ENCODE data around the gene SLC30A3.

DNA sequence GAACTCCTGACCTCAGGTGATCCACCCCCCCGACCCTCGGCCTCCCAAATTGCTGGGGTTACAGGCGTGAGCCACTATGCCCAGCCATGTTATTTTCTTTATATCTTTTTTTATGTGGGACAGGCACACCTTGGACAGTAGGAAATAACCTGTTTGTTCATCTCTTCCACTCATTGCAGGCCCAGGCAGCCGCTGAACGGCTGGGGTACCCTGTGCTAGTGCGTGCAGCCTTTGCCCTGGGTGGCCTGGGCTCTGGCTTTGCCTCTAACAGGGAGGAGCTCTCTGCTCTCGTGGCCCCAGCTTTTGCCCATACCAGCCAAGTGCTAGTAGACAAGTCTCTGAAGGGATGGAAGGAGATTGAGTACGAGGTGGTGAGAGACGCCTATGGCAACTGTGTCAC lies 37.3 kb downstream of the SLC30A3 start:
- TF ChIP-seq, protein P1, sequence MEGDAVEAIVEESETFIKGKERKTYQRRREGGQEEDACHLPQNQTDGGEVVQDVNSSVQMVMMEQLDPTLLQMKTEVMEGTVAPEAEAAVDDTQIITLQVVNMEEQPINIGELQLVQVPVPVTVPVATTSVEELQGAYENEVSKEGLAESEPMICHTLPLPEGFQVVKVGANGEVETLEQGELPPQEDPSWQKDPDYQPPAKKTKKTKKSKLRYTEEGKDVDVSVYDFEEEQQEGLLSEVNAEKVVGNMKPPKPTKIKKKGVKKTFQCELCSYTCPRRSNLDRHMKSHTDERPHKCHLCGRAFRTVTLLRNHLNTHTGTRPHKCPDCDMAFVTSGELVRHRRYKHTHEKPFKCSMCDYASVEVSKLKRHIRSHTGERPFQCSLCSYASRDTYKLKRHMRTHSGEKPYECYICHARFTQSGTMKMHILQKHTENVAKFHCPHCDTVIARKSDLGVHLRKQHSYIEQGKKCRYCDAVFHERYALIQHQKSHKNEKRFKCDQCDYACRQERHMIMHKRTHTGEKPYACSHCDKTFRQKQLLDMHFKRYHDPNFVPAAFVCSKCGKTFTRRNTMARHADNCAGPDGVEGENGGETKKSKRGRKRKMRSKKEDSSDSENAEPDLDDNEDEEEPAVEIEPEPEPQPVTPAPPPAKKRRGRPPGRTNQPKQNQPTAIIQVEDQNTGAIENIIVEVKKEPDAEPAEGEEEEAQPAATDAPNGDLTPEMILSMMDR (conservative IDR thresholded peaks at IDR 0.05), result no peak
- no peak for TF ChIP-seq EZH2 (IDR thresholded peaks at IDR 0.05; ENCODE audit: low read depth)

Measured in PC-9 (cell line).